Adrenal gland (tissue), 12 donors: ENCODE measurements around the gene RASA3. TPM values are rescaled to one million over a fixed set of nuclear protein-coding genes. Genes with fewer than 3 reads are reported as not detected.

Experiments
- DNase-seq, 7 donors: peaks; one replicate each; pipeline ENCODE4 v3.0.0-alpha.2; 2019 to 2020
- H3K27ac ChIP-seq, 5 donors: fragments of 200-600 bp; sonication (generic) in 4 of 5; 1 replicate in 3 of 5; 2 replicates in 2 of 5; pipeline versions ENCODE4 v1.5.1 to v1.8.0; 2016 to 2020; ENCODE audit warnings: mild to moderate bottlenecking in 1 of 5
- H3K27me3 ChIP-seq: fragments of 200-600 bp; 2 replicates; pipeline ENCODE4 v1.8.0; 2021
- H3K36me3 ChIP-seq, 2 donors: fragments of 200-600 bp; replicated peaks in 1 of 2; 1 replicate in 1 of 2; 2 replicates in 1 of 2; pipeline versions ENCODE4 v1.5.1 to v1.8.0; 2018 to 2022
- H3K4me1 ChIP-seq, 2 donors: fragments of 200-600 bp; replicated peaks in 1 of 2; 1 replicate in 1 of 2; 2 replicates in 1 of 2; pipeline versions ENCODE4 v1.5.1 to v1.8.0; 2018 to 2021
- H3K4me3 ChIP-seq, 4 donors: fragments of 200-600 bp; sonication (generic) in 3 of 4; one replicate each; pipeline ENCODE4 v1.5.1; 2016 to 2018
- H3K9me3 ChIP-seq, 3 donors: fragments of 200-600 bp; sonication (generic) in 1 of 3; replicated peaks in 1 of 3; 1 replicate in 2 of 3; 2 replicates in 1 of 3; pipeline versions ENCODE4 v1.5.1 to v1.8.0; 2016 to 2021
- POLR2A ChIP-seq, 2 donors: fragments of 450-650 bp; IDR thresholded peaks; one replicate each; pipeline ENCODE4 v1.6.1; 2017; ENCODE audit warnings: antibody characterized with exemption in 2 of 2, mild to moderate bottlenecking in 2 of 2, moderate library complexity in 1 of 2
- WGBS, 4 donors: extraction: QIAGEN DNeasy Blood & Tissue Kit in 2 of 4; methylation state at CpG; one replicate each; pipeline versions ENCODE4 v1.1.5 to v1.1.7; 2013 to 2017; 5-methylcytosine and 5-hydroxymethylcytosine counted together
- intact Hi-C, 2 donors: fragments of 100-400 bp; cut with DNase I; formaldehyde crosslinking; loops; one replicate each; pipeline versions ENCODE4 v1.14.1 to v1.15.0; 2022 to 2023
- polyA plus RNA-seq, 3 donors: library from polyadenylated mRNA; stranded (reverse); fragments of 200-250 nt in 2 of 3; fragments of 350-450 nt in 1 of 3; fragmentation: Illumina TruSeq in 1 of 3; extraction: RNeasy Lipid Tissue Mini Kit (QIAGEN cat#74804) in 1 of 3; gene quantifications; one replicate each; pipeline ENCODE4 v1.2.3, GENCODE V29; 2013 to 2014
- total RNA-seq, 9 donors: library from RNA; depleted of rRNA in 4 of 9; stranded (reverse); fragments of >200 nt in 4 of 9; fragments of 120-200 nt in 1 of 9; fragmentation: NEBNext Ultra II Directional in 1 of 9; extraction: Animal tissue kit (Norgen Biotek cat#: 25700) in 1 of 9; gene quantifications; one replicate each; pipeline versions ENCODE4 v1.1.0 to v1.2.4, GENCODE V29; 2013 to 2023
- TF ChIP-seq, protein P1 (sequence below), 6 experiments: fragments of 450-650 bp in 4 of 6; fragments of 200-600 bp in 2 of 6; sonication (generic) in 1 of 6; IDR thresholded peaks; 1 replicate in 5 of 6; 2 replicates in 1 of 6; pipeline versions ENCODE4 v1.5.1 to v1.8.0; 2016 to 2021; ENCODE audit warnings: antibody characterized with exemption in 6 of 6, mild to moderate bottlenecking in 2 of 6, moderate library complexity in 1 of 6
- donor health status: healthy with polysubstance abuse.
- donor health status: Bipolar disorder and iron deficiency.
- donor health status: DM: yes; HTN: yes; CAD: no.
- donor health status: DM: no; HTN: no; CAD: no.
- donor health status: DM: no; HTN: no; CAD: no.
- donor health status: DM: yes; HTN: yes; CAD: no.

The RASA3 gene
- total and polyA plus RNA-seq, 12 donors, result 2.2 to 11.7 (median 7.3) TPM

DNA sequence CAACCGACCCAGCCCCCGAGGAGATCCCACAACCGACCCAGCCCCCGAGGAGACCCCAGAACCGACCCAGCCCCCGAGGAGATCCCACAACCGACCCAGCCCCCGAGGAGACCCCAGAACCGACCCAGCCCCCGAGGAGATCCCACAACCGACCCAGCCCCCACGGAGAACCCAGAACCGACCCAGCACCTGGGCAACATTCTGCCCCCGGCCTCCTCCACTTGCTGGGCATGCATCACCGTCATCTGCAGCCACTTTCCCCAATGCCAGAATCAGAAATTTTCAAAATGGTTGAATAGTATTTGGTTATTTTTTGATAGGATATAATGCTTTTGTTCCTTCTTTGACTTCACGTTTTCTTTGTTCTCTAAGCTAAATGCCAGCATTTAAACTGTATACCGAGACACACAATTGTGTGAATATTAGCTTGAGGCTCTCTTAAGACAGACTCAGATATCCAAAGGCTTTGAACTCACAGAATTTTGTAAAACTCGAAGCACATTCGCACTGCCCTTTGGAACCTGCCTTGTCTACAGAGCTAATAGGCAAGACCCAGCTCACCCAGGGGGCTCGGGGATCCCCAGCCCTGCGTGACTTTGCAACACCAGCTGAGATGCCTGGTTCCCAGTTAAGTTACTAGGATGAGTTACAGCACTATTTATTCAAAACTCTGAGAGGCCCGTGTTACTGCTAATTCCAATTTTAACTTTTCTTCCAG, 15.5 kb upstream of the RASA3 start:
- WGBS, 4 donors, result 77 to 85% (median 79%) methylated on average over 9 to 22 of the region's 22 CpGs
- no peak for TF ChIP-seq POLR2A (IDR thresholded peaks at IDR 0.05)
- TF ChIP-seq, protein P1, sequence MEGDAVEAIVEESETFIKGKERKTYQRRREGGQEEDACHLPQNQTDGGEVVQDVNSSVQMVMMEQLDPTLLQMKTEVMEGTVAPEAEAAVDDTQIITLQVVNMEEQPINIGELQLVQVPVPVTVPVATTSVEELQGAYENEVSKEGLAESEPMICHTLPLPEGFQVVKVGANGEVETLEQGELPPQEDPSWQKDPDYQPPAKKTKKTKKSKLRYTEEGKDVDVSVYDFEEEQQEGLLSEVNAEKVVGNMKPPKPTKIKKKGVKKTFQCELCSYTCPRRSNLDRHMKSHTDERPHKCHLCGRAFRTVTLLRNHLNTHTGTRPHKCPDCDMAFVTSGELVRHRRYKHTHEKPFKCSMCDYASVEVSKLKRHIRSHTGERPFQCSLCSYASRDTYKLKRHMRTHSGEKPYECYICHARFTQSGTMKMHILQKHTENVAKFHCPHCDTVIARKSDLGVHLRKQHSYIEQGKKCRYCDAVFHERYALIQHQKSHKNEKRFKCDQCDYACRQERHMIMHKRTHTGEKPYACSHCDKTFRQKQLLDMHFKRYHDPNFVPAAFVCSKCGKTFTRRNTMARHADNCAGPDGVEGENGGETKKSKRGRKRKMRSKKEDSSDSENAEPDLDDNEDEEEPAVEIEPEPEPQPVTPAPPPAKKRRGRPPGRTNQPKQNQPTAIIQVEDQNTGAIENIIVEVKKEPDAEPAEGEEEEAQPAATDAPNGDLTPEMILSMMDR (IDR thresholded peaks at IDR 0.05), result no peak
- intact Hi-C loops, result no loop called here
- Histone ChIP-seq H3K4me1 (no peaks in the 10 kb centered on the region), H3K27me3 (no peaks in the 10 kb centered on the region), H3K36me3 (no peaks in the 10 kb centered on the region), H3K27ac (no peak overlapping the region), H3K9me3 (no peaks in the 10 kb centered on the region), H3K4me3 (no peak overlapping the region)
- no peak for DNase-seq

DNA sequence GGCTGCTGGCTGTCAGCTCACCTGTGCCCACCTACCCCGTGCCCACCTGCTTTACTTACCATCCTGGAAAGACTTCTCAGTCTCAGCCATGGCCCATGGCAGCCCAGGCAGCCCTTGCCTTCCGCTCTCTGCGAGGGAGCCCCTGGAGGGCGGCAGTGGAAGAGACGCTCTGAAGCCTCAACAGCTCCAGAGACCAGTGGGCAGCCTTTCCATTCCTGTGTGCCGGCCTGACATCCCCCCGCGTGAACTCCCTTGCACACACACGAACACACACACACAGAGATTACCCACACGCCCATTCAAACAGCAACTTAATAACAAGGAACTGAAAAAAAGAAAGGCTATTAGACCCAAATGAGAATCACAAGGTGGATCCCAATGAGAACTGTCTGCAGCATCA, 14.2 kb upstream of the RASA3 start:
- Histone ChIP-seq H3K27ac (no peak overlapping the region), H3K36me3 (no peaks in the 10 kb centered on the region), H3K4me3 (no peak overlapping the region), H3K4me1 (no peaks in the 10 kb centered on the region), H3K27me3 (no peaks in the 10 kb centered on the region), H3K9me3 (no peaks in the 10 kb centered on the region)
- WGBS, 4 donors, result 72 to 77% (median 76%) methylated on average over 10 of the region's 10 CpGs
- intact Hi-C loops, result no loop called here
- TF ChIP-seq POLR2A (IDR thresholded peaks at IDR 0.05), result no peak
- TF ChIP-seq, protein P1 (IDR thresholded peaks at IDR 0.05), result no peak
- no peak for DNase-seq

DNA sequence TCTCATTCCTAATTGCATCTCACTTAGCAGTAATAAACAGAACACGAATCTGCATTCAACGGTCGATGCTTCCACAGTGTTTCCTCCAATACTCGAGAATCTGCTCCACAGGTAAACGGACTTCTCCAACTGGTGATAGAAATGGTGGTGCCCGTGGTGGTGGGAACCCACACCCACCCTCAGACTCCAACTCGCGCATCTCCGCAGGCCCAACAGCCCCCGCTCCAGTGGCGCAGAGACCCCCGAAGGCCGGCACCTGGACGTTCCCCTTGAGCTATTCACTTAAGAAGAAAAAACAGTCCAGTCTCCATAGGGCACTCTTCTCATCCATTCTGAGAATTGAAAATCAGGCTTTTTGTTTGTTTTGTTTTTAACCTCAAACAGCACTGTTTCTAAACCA, 13.8 kb upstream of the RASA3 start:
- H3K4me1 ChIP-seq, result no peaks in the 10 kb centered on the region
- H3K9me3 ChIP-seq, result no peaks in the 10 kb centered on the region
- WGBS, 4 donors, result 84 to 96% (median 91%) methylated on average over 12 to 14 of the region's 14 CpGs
- no peak overlapping the region for H3K4me3 ChIP-seq
- H3K36me3 ChIP-seq, result no peaks in the 10 kb centered on the region
- H3K27me3 ChIP-seq, result no peaks in the 10 kb centered on the region
- DNase-seq, result peak in 1 of 7 donors; percentile 10
- intact Hi-C loops, result no loop called here
- TF ChIP-seq, protein P1 (IDR thresholded peaks at IDR 0.05), result no peak
- no peak for TF ChIP-seq POLR2A (IDR thresholded peaks at IDR 0.05)
- no peak overlapping the region for H3K27ac ChIP-seq

DNA sequence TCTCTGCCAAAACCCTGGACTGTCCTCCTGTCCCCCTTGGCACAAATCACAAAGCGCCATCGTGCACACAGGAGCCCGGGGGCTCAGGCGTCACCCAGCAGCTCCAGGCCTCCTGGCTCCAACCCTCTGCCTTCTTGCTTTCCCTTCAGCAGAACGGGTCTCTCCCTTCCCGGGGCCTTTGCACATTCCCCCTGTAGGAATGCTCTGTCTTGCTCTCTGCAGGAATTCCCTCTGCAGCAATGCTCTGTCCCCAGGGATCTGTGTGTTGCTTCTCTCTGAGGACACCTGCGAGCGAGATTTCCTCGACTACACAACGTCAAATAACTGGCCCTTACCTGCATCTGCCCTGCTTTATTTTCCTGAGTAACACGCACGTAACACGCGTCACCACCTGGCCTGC, 13.3 kb upstream of the RASA3 start:
- WGBS, 4 donors, result 87 to 94% (median 90%) methylated on average over 14 of the region's 14 CpGs
- peak in 1 of 7 donors; percentile 10 for DNase-seq
- Histone ChIP-seq H3K36me3 (no peaks in the 10 kb centered on the region), H3K27me3 (no peaks in the 10 kb centered on the region), H3K4me3 (no peak overlapping the region), H3K9me3 (no peaks in the 10 kb centered on the region), H3K4me1 (no peaks in the 10 kb centered on the region), H3K27ac (no peak overlapping the region)
- intact Hi-C loops, result no loop called here
- no peak for TF ChIP-seq POLR2A (IDR thresholded peaks at IDR 0.05)
- TF ChIP-seq, protein P1 (IDR thresholded peaks at IDR 0.05), result no peak
